A673 (cell line): ENCODE results near the gene HECW1. TPM values are rescaled to one million over a fixed set of nuclear protein-coding genes. Genes with fewer than 3 reads are reported as not detected.

Experiments used
- BruUV-seq: library from RNA; stranded (reverse); fragments of 400-500 nt; replicated peaks from 2 replicates; lab custom pipeline; 2021; lab: Mats Ljungman, UMichigan
- CTCF ChIA-PET: fragments of 300-600 bp; sonication (Branson Sonifier 250); formaldehyde crosslinking; loops from one replicate; lab custom pipeline; 2022; ENCODE audit warnings: antibody characterized with exemption; lab: Charles Lee
- POLR2A ChIA-PET: fragments of 300-600 bp; sonication (Branson Sonifier 250); formaldehyde crosslinking; loops from one replicate; lab custom pipeline; 2022; ENCODE audit warnings: antibody characterized with exemption; ENCODE audit not compliant: low non-redundant PET; lab: Charles Lee
- DNase-seq: peaks from one replicate; pipeline ENCODE4 v3.0.0-alpha.2; 2015; ENCODE audit warnings: low spot score
- H3K27ac ChIP-seq: fragments of 200-600 bp; sonication (generic); 2 replicates; pipeline ENCODE4 v1.5.1; 2016; ENCODE audit warnings: mixed run types, low read depth, mild to moderate bottlenecking, mixed read lengths, antibody characterized with exemption, low read length; ENCODE audit not compliant: poor library complexity, severe bottlenecking
- H3K27me3 ChIP-seq: fragments of 200-600 bp; sonication (generic); replicated peaks from 2 replicates; pipeline ENCODE4 v1.6.1; 2017; ENCODE audit warnings: mixed run types, low read depth, mild to moderate bottlenecking, mixed read lengths, antibody characterized with exemption, low read length; ENCODE audit not compliant: insufficient read depth, poor library complexity
- H3K36me3 ChIP-seq: fragments of 200-600 bp; sonication (generic); 2 replicates; pipeline ENCODE4 v1.6.1; 2016; ENCODE audit warnings: mixed run types, mild to moderate bottlenecking, mixed read lengths, antibody characterized with exemption, low read length; ENCODE audit not compliant: insufficient read depth, poor library complexity, severe bottlenecking
- H3K4me1 ChIP-seq: fragments of 200-600 bp; sonication (generic); 2 replicates; pipeline ENCODE4 v1.6.1; 2017; ENCODE audit warnings: mixed run types, mild to moderate bottlenecking, mixed read lengths, antibody characterized with exemption, low read length; ENCODE audit not compliant: insufficient read depth, poor library complexity, severe bottlenecking
- H3K4me3 ChIP-seq: fragments of 200-600 bp; sonication (generic); 2 replicates; pipeline ENCODE4 v1.5.1; 2016; ENCODE audit warnings: low read depth, mixed run types, mild to moderate bottlenecking, mixed read lengths, low read length; ENCODE audit not compliant: poor library complexity, severe bottlenecking
- H3K9me3 ChIP-seq: fragments of 200-600 bp; sonication (generic); 2 replicates; pipeline ENCODE4 v1.6.1; 2016; ENCODE audit warnings: mixed run types, low read depth, mild to moderate bottlenecking, mixed read lengths, antibody characterized with exemption, low read length; ENCODE audit not compliant: poor library complexity, severe bottlenecking
- CTCF ChIP-seq: fragments of 300-800, 200-600 bp; sonication (generic); conservative IDR thresholded peaks from 2 replicates; pipeline ENCODE4 v1.5.1; 2017; ENCODE audit warnings: low read depth, mild to moderate bottlenecking, antibody characterized with exemption, low read length, moderate library complexity, mixed read lengths
- EZH2 ChIP-seq: fragments of 200-600 bp; sonication (generic); IDR thresholded peaks from 2 replicates; pipeline ENCODE4 v1.6.1; 2017; ENCODE audit warnings: borderline replicate concordance, low read depth, mild to moderate bottlenecking, mixed read lengths, antibody characterized with exemption, low read length; ENCODE audit not compliant: poor library complexity, severe bottlenecking
- intact Hi-C: fragments of 100-400 bp; cut with micrococcal nuclease; formaldehyde crosslinking; loops from one replicate; pipeline ENCODE4 v1.10.0; 2022; ENCODE audit not compliant: unreplicated experiment
- total RNA-seq: library from RNA; stranded (reverse); gene quantifications from 2 replicates; pipeline ENCODE4 v1.2.3, GENCODE V29; 2021

The HECW1 gene
- total RNA-seq, 1 experiment from 2014 or later = 0.39 TPM

DNA sequence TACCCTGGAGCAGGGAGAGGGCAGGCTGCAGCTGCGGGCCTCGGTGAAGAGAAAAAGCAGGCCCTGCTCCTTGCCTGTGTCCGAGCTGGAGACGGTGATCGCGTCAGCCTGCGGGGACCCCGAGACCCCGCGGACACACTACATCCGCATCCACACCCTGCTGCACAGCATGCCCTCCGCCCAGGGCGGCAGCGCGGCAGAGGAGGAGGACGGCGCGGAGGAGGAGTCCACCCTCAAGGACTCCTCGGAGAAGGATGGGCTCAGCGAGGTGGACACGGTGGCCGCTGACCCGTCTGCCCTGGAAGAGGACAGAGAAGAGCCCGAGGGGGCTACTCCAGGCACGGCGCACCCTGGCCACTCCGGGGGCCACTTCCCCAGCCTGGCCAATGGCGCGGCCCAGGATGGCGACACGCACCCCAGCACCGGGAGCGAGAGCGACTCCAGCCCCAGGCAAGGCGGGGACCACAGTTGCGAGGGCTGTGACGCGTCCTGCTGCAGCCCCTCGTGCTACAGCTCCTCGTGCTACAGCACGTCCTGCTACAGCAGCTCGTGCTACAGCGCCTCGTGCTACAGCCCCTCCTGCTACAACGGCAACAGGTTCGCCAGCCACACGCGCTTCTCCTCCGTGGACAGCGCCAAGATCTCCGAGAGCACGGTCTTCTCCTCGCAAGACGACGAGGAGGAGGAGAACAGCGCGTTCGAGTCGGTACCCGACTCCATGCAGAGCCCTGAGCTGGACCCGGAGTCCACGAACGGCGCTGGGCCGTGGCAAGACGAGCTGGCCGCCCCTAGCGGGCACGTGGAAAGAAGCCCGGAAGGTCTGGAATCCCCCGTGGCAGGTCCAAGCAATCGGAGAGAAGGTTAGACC lies 332.5 kb downstream of the HECW1 start:
- DNase-seq = no peak
- Histone ChIP-seq H3K4me3 (no peak overlapping the region), H3K36me3 (no peaks in the 10 kb centered on the region), H3K27ac (no peak overlapping the region), H3K27me3 (no peaks in the 10 kb centered on the region), H3K4me1 (no peaks in the 10 kb centered on the region), H3K9me3 (no peaks in the 10 kb centered on the region)
- no TSS peak for BruUV-seq
- intact Hi-C loops = no loop called here
- ChIA-PET CTCF (no interaction called here), POLR2A (no interaction called here)
- TF ChIP-seq EZH2 = no peak
- no peak for TF ChIP-seq CTCF

DNA sequence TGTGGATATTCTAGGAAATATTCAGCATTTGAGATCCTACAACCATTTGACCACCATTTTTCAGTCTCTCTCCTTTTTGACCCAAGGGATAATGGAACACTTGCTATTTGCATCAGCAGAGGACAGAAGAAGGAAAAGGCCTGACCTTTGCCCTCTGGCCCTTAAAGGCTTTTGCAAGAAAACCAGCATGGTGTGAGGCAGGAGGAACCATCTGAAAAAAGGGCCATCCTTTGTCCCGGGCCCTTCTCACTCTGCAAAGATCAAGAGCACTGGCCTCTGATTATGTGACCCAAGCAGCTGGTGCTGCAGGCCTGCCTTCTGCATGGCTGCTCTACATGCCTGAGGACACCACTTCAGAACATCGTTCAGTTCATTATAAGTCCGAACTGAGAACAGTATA lies 337.1 kb downstream of the HECW1 start:
- ChIA-PET POLR2A (no interaction called here), CTCF (no interaction called here)
- intact Hi-C loops = no loop called here

GRCh38 chr7:43450894-43451293 lies 338.4 kb downstream of the HECW1 start:
- Histone ChIP-seq H3K4me1 (no peaks in the 10 kb centered on the region), H3K27ac (no peak overlapping the region), H3K36me3 (no peaks in the 10 kb centered on the region), H3K9me3 (no peaks in the 10 kb centered on the region), H3K27me3 (no peaks in the 10 kb centered on the region), H3K4me3 (no peak overlapping the region)
- intact Hi-C loops = loop anchor here (10.0 kb wide), 1 partner anchor 1506 kb away; no protein-coding TSS in a partner anchor
- POLR2A ChIA-PET = no interaction called here
- CTCF ChIA-PET = no interaction called here
- DNase-seq = no peak
- no TSS peak for BruUV-seq
- TF ChIP-seq EZH2 (no peak), CTCF (no peak)

More for the DNA sequence above, 337.1 kb downstream of the HECW1 start:
- Histone ChIP-seq H3K27ac (no peak overlapping the region), H3K36me3 (no peaks in the 10 kb centered on the region), H3K9me3 (no peaks in the 10 kb centered on the region), H3K4me1 (no peaks in the 10 kb centered on the region), H3K27me3 (no peaks in the 10 kb centered on the region), H3K4me3 (no peak overlapping the region)
- DNase-seq = no peak
- TF ChIP-seq EZH2 (no peak), CTCF (no peak)
- BruUV-seq = no TSS peak
